HEK293T (cell line): Measurements from ENCODE around the gene ADRB1.

ENCODE experiments used
- ARNT ChIP-seq: fragments of 450-650 bp; IDR thresholded peaks from 2 replicates; pipeline ENCODE4 v1.6.1; 2017; ENCODE audit warnings: mild to moderate bottlenecking
- CTBP1 ChIP-seq: fragments of 450-650 bp; IDR thresholded peaks from 2 replicates; pipeline ENCODE4 v1.6.1; 2016; ENCODE audit warnings: borderline replicate concordance
- ELF4 ChIP-seq: fragments of 450-650 bp; IDR thresholded peaks from 2 replicates; pipeline ENCODE4 v1.6.1; 2017; ENCODE audit warnings: antibody characterized with exemption
- FOXA1 ChIP-seq: fragments of 450-650 bp; IDR thresholded peaks from 2 replicates; pipeline ENCODE4 v1.6.1; 2016; ENCODE audit warnings: mild to moderate bottlenecking
- FOXM1 ChIP-seq: fragments of 450-650 bp; IDR thresholded peaks from 2 replicates; pipeline ENCODE4 v1.6.1; 2017; ENCODE audit warnings: mild to moderate bottlenecking, borderline replicate concordance
- HDGF ChIP-seq: fragments of 450-650 bp; IDR thresholded peaks from 2 replicates; pipeline ENCODE4 v1.6.1; 2017; ENCODE audit warnings: antibody characterized with exemption, borderline replicate concordance
- PKNOX1 ChIP-seq: fragments of 450-650 bp; IDR thresholded peaks from 2 replicates; pipeline ENCODE4 v1.6.1; 2016
- SUZ12 ChIP-seq: fragments of 450-650 bp; IDR thresholded peaks from 2 replicates; pipeline ENCODE4 v1.6.1; 2016; ENCODE audit warnings: mild to moderate bottlenecking

DNA sequence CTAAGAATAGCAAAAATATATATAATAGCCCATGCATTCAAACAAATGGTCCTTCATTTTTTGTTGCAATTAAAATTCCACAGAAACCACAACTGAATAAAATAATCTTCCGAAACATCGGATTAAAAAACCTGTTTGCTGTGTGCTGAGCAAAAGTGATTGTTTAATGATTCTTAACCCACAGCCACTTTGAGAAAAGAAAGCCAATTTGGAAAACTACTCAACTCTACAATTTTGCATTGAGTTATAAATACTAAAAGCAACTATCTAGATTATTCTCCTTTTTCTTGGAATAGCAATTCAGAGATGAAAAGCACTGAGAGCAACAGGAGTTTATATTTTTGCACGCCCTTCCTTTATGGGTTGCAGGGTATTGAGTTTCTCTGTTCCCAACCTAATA, 8.0 kb downstream of the ADRB1 start:
- TF ChIP-seq FOXA1: no peak
- TF ChIP-seq PKNOX1: no peak
- no peak for TF ChIP-seq SUZ12
- TF ChIP-seq ELF4: no peak
- no peak for TF ChIP-seq HDGF
- TF ChIP-seq ARNT: no peak
- TF ChIP-seq CTBP1: no peak
- no peak for TF ChIP-seq FOXM1
